ENCODE measurements around the gene BPIFB4.

BPIFB4 gene

GRCh38 chr20:33062105-33062824 lies 17.2 kb upstream of the BPIFB4 start:
- no peak for DNase-seq

GRCh38 chr20:33062825-33063149 lies 16.7 kb upstream of the BPIFB4 start:
- no peak for DNase-seq

GRCh38 chr20:33063271-33063670 lies 16.2 kb upstream of the BPIFB4 start:
- DNase-seq, result no peak

- DNase-seq, result no peak
Observed at GRCh38 chr20:33064572-33065287, 14.7 kb upstream of the BPIFB4 start.

GRCh38 chr20:33065785-33066184 lies 13.7 kb upstream of the BPIFB4 start:
- no peak for DNase-seq

GRCh38 chr20:33067806-33068205 lies 11.6 kb upstream of the BPIFB4 start:
- DNase-seq, result no peak

- no peak for DNase-seq
Observed at GRCh38 chr20:33068251-33068939, 11.0 kb upstream of the BPIFB4 start.

GRCh38 chr20:33069673-33070072 lies 9.8 kb upstream of the BPIFB4 start:
- DNase-seq, result no peak

GRCh38 chr20:33070111-33071053 lies 9.1 kb upstream of the BPIFB4 start:
- no peak for DNase-seq

GRCh38 chr20:33071198-33071597 lies 8.2 kb upstream of the BPIFB4 start:
- no peak for DNase-seq

GRCh38 chr20:33072362-33072761 lies 7.1 kb upstream of the BPIFB4 start:
- no peak for DNase-seq

- no peak for DNase-seq
Observed at GRCh38 chr20:33072813-33073212, 6.6 kb upstream of the BPIFB4 start.

GRCh38 chr20:33074675-33075074 lies 4.8 kb upstream of the BPIFB4 start:
- no peak for DNase-seq

- no peak for DNase-seq
Observed at GRCh38 chr20:33075281-33075680, 4.2 kb upstream of the BPIFB4 start.

GRCh38 chr20:33076662-33077372 lies 2.6 kb upstream of the BPIFB4 start:
- DNase-seq, result no peak

GRCh38 chr20:33081411-33082154 lies 2.1 kb downstream of the BPIFB4 start:
- no peak for DNase-seq

GRCh38 chr20:33082546-33082945 lies 3.1 kb downstream of the BPIFB4 start:
- DNase-seq, result no peak

- DNase-seq, result no peak
Observed at GRCh38 chr20:33083544-33084340, 4.3 kb downstream of the BPIFB4 start.

GRCh38 chr20:33084722-33085121 lies 5.3 kb downstream of the BPIFB4 start:
- DNase-seq, result no peak

- DNase-seq, result no peak
Observed at GRCh38 chr20:33086052-33086722, 6.7 kb downstream of the BPIFB4 start.
